ENCODE data around the gene TLR9. TPM values are rescaled to one million over a fixed set of nuclear protein-coding genes. Genes with fewer than 3 reads are reported as not detected.

TLR9 gene
- total and polyA plus RNA-seq, 3 donors from 2014 or later = 0.08 to 0.25 (median 0.20) TPM

DNA sequence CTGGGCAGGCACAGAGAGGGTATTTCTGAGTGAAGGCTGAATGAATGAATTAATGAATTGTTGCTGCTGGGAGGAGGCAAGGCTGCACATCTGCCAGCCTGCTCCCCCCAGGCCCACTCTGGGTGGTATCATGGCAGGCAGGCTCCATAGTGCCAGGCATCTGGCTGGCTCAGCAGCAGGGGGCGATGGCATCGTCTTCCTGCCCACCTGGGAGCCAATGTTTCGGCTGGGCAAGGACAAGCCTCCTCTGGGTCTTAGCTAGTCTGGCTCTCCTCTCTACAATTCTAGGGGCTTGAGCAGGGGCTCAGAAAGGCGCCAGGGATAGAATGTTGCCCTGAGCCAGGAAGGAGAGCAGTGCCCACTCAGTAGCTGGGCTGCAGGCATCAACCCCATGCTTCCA lies 1.7 kb upstream of the TLR9 start:
- Histone ChIP-seq H3K4me3 (no peak overlapping the region), H3K9me3 (no peaks in the 10 kb centered on the region), H3K36me3 (ENCODE audit: low read depth, missing control alignments) (no peaks in the 10 kb centered on the region), H3K4me1 (peaks cover 4% of the 10 kb centered on the region), H3K27me3 (no peaks in the 10 kb centered on the region), H3K27ac (no peak overlapping the region)
- 85 to 88% methylated on average over 3 to 4 of the region's 4 CpGs for WGBS, 2 donors
- intact Hi-C loops (cut with DNase I; ENCODE audit: low total_unique reads) = no loop called here
- no peak for DNase-seq
- TF ChIP-seq, protein P1, sequence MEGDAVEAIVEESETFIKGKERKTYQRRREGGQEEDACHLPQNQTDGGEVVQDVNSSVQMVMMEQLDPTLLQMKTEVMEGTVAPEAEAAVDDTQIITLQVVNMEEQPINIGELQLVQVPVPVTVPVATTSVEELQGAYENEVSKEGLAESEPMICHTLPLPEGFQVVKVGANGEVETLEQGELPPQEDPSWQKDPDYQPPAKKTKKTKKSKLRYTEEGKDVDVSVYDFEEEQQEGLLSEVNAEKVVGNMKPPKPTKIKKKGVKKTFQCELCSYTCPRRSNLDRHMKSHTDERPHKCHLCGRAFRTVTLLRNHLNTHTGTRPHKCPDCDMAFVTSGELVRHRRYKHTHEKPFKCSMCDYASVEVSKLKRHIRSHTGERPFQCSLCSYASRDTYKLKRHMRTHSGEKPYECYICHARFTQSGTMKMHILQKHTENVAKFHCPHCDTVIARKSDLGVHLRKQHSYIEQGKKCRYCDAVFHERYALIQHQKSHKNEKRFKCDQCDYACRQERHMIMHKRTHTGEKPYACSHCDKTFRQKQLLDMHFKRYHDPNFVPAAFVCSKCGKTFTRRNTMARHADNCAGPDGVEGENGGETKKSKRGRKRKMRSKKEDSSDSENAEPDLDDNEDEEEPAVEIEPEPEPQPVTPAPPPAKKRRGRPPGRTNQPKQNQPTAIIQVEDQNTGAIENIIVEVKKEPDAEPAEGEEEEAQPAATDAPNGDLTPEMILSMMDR (IDR thresholded peaks at IDR 0.05) = no peak
- no peak for TF ChIP-seq POLR2A (IDR thresholded peaks at IDR 0.05)

GRCh38 chr3:52226229-52226817 lies 878 bp upstream of the TLR9 start:
- H3K36me3 ChIP-seq (ENCODE audit: low read depth, missing control alignments) = no peaks in the 10 kb centered on the region
- H3K9me3 ChIP-seq = no peaks in the 10 kb centered on the region
- no peak overlapping the region for H3K4me3 ChIP-seq
- 77 to 91% methylated on average over 5 of the region's 5 CpGs for WGBS, 2 donors
- no peaks in the 10 kb centered on the region for H3K27me3 ChIP-seq
- intact Hi-C loops (cut with DNase I; ENCODE audit: low total_unique reads) = no loop called here
- DNase-seq = no peak
- H3K4me1 ChIP-seq = peaks cover 7% of the 10 kb centered on the region
- TF ChIP-seq POLR2A (IDR thresholded peaks at IDR 0.05) = no peak
- TF ChIP-seq, protein P1 (IDR thresholded peaks at IDR 0.05) = no peak
- H3K27ac ChIP-seq = no peak overlapping the region

GRCh38 chr3:52223449-52224408 lies 1.7 kb downstream of the TLR9 start:
- whole genome bisulfite sequencing, 2 donors = 92% methylated on average over 30 to 32 of the region's 32 CpGs
- Histone ChIP-seq H3K4me3 (no peak overlapping the region), H3K27ac (no peak overlapping the region), H3K36me3 (ENCODE audit: low read depth, missing control alignments) (no peaks in the 10 kb centered on the region), H3K9me3 (no peaks in the 10 kb centered on the region), H3K27me3 (no peaks in the 10 kb centered on the region), H3K4me1 (peaks cover 7% of the 10 kb centered on the region)
- no peak for DNase-seq
- no peak for TF ChIP-seq POLR2A (IDR thresholded peaks at IDR 0.05)
- TF ChIP-seq, protein P1 (IDR thresholded peaks at IDR 0.05) = no peak
- intact Hi-C loops (cut with DNase I; ENCODE audit: low total_unique reads) = loop anchor here (5.0 kb wide), 1 partner anchor 114 kb away; no protein-coding TSS in a partner anchor

DNA sequence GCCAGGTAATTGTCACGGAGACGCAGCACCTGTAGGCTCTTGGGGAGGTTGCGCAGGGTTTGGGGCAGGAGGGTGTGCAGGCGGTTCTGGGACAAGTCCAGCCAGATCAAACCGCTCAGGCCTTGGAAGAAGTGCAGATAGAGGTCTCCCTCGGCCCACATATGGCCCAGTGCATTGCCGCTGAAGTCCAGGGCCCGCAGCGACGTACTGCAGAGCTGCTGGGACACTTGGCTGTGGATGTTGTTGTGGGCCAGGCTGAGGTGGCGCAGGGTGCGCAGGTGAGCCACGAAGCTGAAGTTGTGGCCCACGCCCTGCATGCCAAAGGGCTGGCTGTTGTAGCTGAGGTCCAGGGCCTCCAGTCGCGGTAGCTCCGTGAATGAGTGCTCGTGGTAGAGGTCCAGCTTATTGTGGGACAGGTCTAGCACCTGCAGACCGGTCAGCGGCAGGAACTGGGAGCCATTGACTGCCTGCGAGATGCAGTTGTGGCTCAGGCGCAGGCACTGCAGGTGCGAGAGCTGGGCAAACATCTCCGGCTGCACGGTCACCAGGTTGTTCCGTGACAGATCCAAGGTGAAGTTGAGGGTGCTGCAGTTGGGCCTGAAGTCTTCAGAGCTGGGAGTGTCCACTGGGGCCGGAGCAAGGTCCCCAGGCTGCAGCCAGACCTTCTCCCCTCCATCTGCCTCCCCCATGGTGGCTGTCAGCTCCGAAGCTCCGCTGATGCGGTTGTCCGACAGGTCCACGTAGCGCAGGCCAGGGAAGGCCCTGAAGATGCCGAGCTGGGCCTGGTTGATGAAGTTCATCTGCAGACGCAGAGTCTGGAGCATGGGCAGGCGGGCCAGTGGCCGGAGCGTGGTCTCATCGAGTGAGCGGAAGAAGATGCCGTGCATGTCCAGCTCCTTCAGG lies 2.9 kb downstream of the TLR9 start:
- TF ChIP-seq, protein P1 (IDR thresholded peaks at IDR 0.05) = no peak
- TF ChIP-seq POLR2A (IDR thresholded peaks at IDR 0.05) = no peak
- DNase-seq = no peak
- H3K27me3 ChIP-seq = no peaks in the 10 kb centered on the region
- H3K9me3 ChIP-seq = no peaks in the 10 kb centered on the region
- H3K4me3 ChIP-seq = no peak overlapping the region
- no peaks in the 10 kb centered on the region for H3K36me3 ChIP-seq (ENCODE audit: low read depth, missing control alignments)
- 69 to 90% methylated on average over 24 to 41 of the region's 41 CpGs for WGBS, 2 donors
- H3K27ac ChIP-seq = no peak overlapping the region
- peaks cover 7% of the 10 kb centered on the region for H3K4me1 ChIP-seq
- intact Hi-C loops (cut with DNase I; ENCODE audit: low total_unique reads) = loop anchor here (5.0 kb wide), 1 partner anchor 115 kb away; no protein-coding TSS in a partner anchor

Data from testis (tissue), 3 donors.